Measurements from ENCODE around the gene TF.

DNA sequence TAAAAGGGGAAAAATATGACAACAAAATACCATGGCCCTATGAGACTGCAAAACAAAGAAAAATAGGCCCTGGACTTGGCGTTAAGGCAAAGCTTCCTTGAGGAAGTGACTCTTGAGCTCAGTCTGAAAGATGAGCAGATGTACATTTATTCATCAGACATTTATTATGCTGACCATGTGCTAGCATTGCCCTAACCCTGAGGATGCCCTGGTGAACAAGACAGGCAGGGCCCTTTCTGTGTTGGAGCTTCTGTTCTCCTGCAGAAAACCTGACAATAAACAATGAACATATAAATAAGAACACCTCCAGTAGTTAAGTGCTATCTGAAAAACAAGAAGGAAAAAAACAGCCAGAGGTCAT is 12.4 kb downstream of the TF start:
- TF ChIP-seq, protein P1, sequence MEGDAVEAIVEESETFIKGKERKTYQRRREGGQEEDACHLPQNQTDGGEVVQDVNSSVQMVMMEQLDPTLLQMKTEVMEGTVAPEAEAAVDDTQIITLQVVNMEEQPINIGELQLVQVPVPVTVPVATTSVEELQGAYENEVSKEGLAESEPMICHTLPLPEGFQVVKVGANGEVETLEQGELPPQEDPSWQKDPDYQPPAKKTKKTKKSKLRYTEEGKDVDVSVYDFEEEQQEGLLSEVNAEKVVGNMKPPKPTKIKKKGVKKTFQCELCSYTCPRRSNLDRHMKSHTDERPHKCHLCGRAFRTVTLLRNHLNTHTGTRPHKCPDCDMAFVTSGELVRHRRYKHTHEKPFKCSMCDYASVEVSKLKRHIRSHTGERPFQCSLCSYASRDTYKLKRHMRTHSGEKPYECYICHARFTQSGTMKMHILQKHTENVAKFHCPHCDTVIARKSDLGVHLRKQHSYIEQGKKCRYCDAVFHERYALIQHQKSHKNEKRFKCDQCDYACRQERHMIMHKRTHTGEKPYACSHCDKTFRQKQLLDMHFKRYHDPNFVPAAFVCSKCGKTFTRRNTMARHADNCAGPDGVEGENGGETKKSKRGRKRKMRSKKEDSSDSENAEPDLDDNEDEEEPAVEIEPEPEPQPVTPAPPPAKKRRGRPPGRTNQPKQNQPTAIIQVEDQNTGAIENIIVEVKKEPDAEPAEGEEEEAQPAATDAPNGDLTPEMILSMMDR (conservative IDR thresholded peaks at IDR 0.05 in 1 of 2, IDR thresholded peaks at IDR 0.05 in 1 of 2; ENCODE audit: extremely low read depth in 1 of 2, insufficient read depth in 1 of 2, low read depth in 1 of 2, low read length in 2 of 2), result no peak
- no peak for TF ChIP-seq EZH2 (IDR thresholded peaks at IDR 0.05; ENCODE audit: borderline replicate concordance, low read length)
